HepG2 (cell line): ENCODE data around the gene PAK1IP1. TPM values are rescaled to one million over a fixed set of nuclear protein-coding genes. Genes with fewer than 3 reads are reported as not detected.
A peak's percentile ranks its signal among the peaks of the same experiment; 100 is the strongest.

Experiments used
- ATAC-seq: fragments of 200-7000 bp; cut with Tn5 transposase; 3 replicates; pipeline ENCODE4 v1.9.1; 2020; ENCODE audit warnings: mild to moderate bottlenecking, moderate library complexity
- BruUV-seq: library from RNA; stranded (reverse); fragments of 400-500 nt; replicated peaks from 2 replicates; lab custom pipeline; 2021; lab: Mats Ljungman, UMichigan
- CTCF ChIA-PET: fragments of 300-600 bp; formaldehyde crosslinking; extraction: SDS; loops from one replicate; lab custom pipeline; 2021; ENCODE audit warnings: low total read pairs, inconsistent platforms, low intra/inter-chr PET ratio; lab: Yijun Ruan, JAX
- POLR2A ChIA-PET: fragments of 350-600 bp; sonication (Branson Sonifier 250); formaldehyde crosslinking; loops from one replicate; lab custom pipeline; 2020; ENCODE audit warnings: antibody characterized with exemption, inconsistent platforms; lab: Yijun Ruan, JAX
- DNase-seq: peaks from one replicate; pipeline ENCODE4 v3.0.0-alpha.2; 2015; ENCODE audit warnings: low spot score
- FAIRE-seq: peaks from 3 replicates; lab custom pipeline; 2011; peaks lifted over from hg19 to GRCh38; lab: Jason Lieb, UNC
- H2AFZ ChIP-seq: one replicate; pipeline ENCODE4 v1.6.1; 2011; ENCODE audit warnings: low read length, inconsistent platforms
- H3K27ac ChIP-seq: fragments of 300-600 bp; 3 replicates; pipeline ENCODE4 v1.8.0; 2011; ENCODE audit warnings: mixed run types, mild to moderate bottlenecking, mixed read lengths, low read length, inconsistent platforms; ENCODE audit not compliant: insufficient read depth; ENCODE audit errors: extremely low read length
- H3K27me3 ChIP-seq, 2 experiments: fragments of 200-600 bp in 1 of 2; 2 replicates in 1 of 2; 3 replicates in 1 of 2; pipeline versions ENCODE4 v1.6.0 to v1.8.0; 2011; ENCODE audit warnings: low read length in 2 of 2, mild to moderate bottlenecking in 2 of 2, moderate library complexity in 2 of 2, inconsistent platforms in 1 of 2; ENCODE audit not compliant: insufficient read depth in 2 of 2, control insufficient read depth in 1 of 2
- H3K36me3 ChIP-seq, 2 experiments: fragments of 200-600 bp in 1 of 2; replicated peaks in 1 of 2; 2 replicates in 1 of 2; 3 replicates in 1 of 2; pipeline versions ENCODE4 v1.5.1 to v1.8.0; 2011; ENCODE audit warnings: low read length in 2 of 2, inconsistent platforms in 1 of 2; ENCODE audit not compliant: insufficient read depth in 2 of 2, control insufficient read depth in 1 of 2
- H3K4me1 ChIP-seq: 2 replicates; pipeline ENCODE4 v1.5.1; 2012; ENCODE audit warnings: low read length, inconsistent platforms; ENCODE audit not compliant: insufficient read depth
- H3K4me2 ChIP-seq: 2 replicates; pipeline ENCODE4 v1.6.0; 2011; ENCODE audit warnings: low read depth, low read length, inconsistent platforms
- H3K4me3 ChIP-seq, 3 experiments: fragments of 200-600 bp in 1 of 3; sonication (generic), shearing (Covaris generic) in 1 of 3; replicated peaks in 1 of 3; 2 replicates each; pipeline ENCODE4 v1.5.1; 2011 to 2016; ENCODE audit warnings: low read length in 3 of 3, inconsistent platforms in 2 of 3, low read depth in 2 of 3, mild to moderate bottlenecking in 2 of 3, control low read depth in 1 of 3, mixed read lengths in 1 of 3; ENCODE audit not compliant: insufficient read depth in 1 of 3
- H3K79me2 ChIP-seq: one replicate; pipeline ENCODE4 v1.6.1; 2011; ENCODE audit warnings: low read length, inconsistent platforms; ENCODE audit not compliant: insufficient read depth
- H3K9ac ChIP-seq: 2 replicates; pipeline ENCODE4 v1.6.0; 2011; ENCODE audit warnings: mild to moderate bottlenecking, low read depth, low read length, inconsistent platforms; ENCODE audit not compliant: insufficient read depth
- H3K9me3 ChIP-seq: 2 replicates; pipeline ENCODE4 v1.5.1; 2012; ENCODE audit warnings: mild to moderate bottlenecking, low read length
- H4K20me1 ChIP-seq: 2 replicates; pipeline ENCODE4 v1.6.0; 2011; ENCODE audit warnings: inconsistent platforms, mild to moderate bottlenecking, low read length, moderate library complexity; ENCODE audit not compliant: insufficient read depth
- RBFOX2 ChIP-seq: fragments of 200-400 bp; formaldehyde crosslinking; IDR thresholded peaks from 2 replicates; pipeline ENCODE4 v1.6.1; 2017; ENCODE audit warnings: low read depth, mild to moderate bottlenecking, low read length
- ZNF546 ChIP-seq: sonication (generic); formaldehyde crosslinking; conservative IDR thresholded peaks from 2 replicates; pipeline ENCODE4 v1.8.1; 2023; ENCODE audit warnings: mild to moderate bottlenecking, missing genetic modification reagents
- ZNF570 ChIP-seq: sonication (generic); formaldehyde crosslinking; IDR thresholded peaks from 2 replicates; pipeline ENCODE4 v1.4.0; 2020; ENCODE audit warnings: mild to moderate bottlenecking, missing genetic modification reagents, borderline replicate concordance
- WGBS: methylation state at CpG from one replicate; pipeline ENCODE4 v1.1.6; 2017; ENCODE audit warnings: low lambda C conversion rate; 5-methylcytosine and 5-hydroxymethylcytosine counted together
- in situ Hi-C: cut with HindIII; loops from 2 replicates; pipeline ENCODE4 v1.10.0; 2017; ENCODE audit warnings: low pct_unique_long_range_greater_than_20kb; ENCODE audit not compliant: extremely low pct_ligation_motif_present
- intact Hi-C: fragments of 100-400 bp; cut with micrococcal nuclease; formaldehyde crosslinking; loops from one replicate; pipeline ENCODE4 v1.10.0; 2022; ENCODE audit not compliant: unreplicated experiment
- polyA plus RNA-seq, 8 experiments: library from polyadenylated mRNA; depleted of rRNA in 3 of 8; stranded (reverse) in 7 of 8; unstranded in 1 of 8; fragments of >200 nt; fragmentation: Illumina TruSeq in 4 of 8; extraction: Trizol in 4 of 8; gene quantifications; 2 replicates each; pipeline versions ENCODE4 v1.2.1 to v1.2.3, GENCODE V29; 2011 to 2016; ENCODE audit warnings: low read depth in 4 of 8, missing spikeins in 1 of 8, mixed read lengths in 1 of 8; ENCODE audit not compliant: insufficient read depth in 1 of 8
- total RNA-seq, 5 experiments: library from RNA; depleted of rRNA; stranded (reverse); fragments of >200 nt; fragmentation: Illumina TruSeq; extraction: Trizol; gene quantifications; 2 replicates each; pipeline ENCODE4 v1.2.3, GENCODE V29; 2016; ENCODE audit warnings: low read depth in 1 of 5
- TF ChIP-seq, protein P1 (sequence below): sonication (generic); formaldehyde crosslinking; IDR thresholded peaks from 2 replicates; pipeline ENCODE4 v1.4.0; 2020; ENCODE audit warnings: missing genetic modification reagents, mild to moderate bottlenecking, borderline replicate concordance
- TF ChIP-seq, protein P2 (sequence below): sonication (generic); formaldehyde crosslinking; IDR thresholded peaks from 2 replicates; pipeline ENCODE4 v1.5.1; 2020; ENCODE audit warnings: mild to moderate bottlenecking, missing genetic modification reagents, moderate library complexity
- TF ChIP-seq, protein P3 (sequence below): sonication (generic); formaldehyde crosslinking; conservative IDR thresholded peaks from 2 replicates; pipeline ENCODE4 v1.4.0; 2020; ENCODE audit warnings: mild to moderate bottlenecking, missing genetic modification reagents, moderate library complexity
- TF ChIP-seq, protein P4 (sequence below): sonication (generic); formaldehyde crosslinking; IDR thresholded peaks from 2 replicates; pipeline ENCODE4 v1.4.0; 2020; ENCODE audit warnings: mild to moderate bottlenecking, missing genetic modification reagents

The PAK1IP1 gene
- total and polyA plus RNA-seq, 2 of the 13 experiments (the other 11 are each of a cell fraction or from before 2014, with no cell fraction given), result 23.4 to 66.2 TPM

DNA sequence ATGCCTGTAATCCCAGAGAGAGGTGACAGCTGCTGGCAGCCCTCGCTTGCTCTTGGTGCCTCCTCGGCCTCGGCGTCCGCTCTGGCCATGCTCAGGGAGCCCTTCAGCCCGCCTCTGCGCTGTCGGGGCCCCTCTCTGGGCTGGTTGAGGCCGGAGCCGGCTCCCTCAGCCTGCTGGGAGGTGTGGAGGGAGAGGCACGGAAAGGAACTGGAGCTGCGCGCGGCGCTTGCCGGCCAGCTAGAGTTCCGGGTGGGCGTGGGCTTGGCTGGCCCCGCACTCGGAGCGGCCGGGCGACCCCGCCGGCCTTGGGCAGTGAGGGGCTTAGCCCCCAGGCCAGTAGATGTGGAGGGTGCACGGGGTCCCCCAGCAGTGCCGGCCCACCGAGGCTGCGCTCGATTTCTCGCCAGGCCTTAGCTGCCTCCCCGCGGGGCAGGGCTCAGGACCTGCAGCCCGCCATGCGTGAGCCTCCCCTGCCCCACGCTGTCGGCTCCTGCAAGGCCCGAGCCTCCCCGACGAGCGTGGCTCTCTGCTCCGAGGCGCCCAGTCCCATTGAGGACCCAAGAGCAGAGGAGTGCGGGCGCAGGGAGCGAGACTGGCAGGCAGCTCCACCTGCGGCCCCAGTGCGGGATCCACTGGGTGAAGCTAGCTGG, 34.9 kb upstream of the PAK1IP1 start:
- no peak overlapping the region for H3K4me2 ChIP-seq
- no peaks in the 10 kb centered on the region for H3K9me3 ChIP-seq
- H3K36me3 ChIP-seq, result no peaks in the 10 kb centered on the region
- 0 out of 2 replicates have a peak, but pooled peaks cover 6% of the 10 kb centered on the region for H3K4me1 ChIP-seq
- H3K27ac ChIP-seq, result no peak overlapping the region
- no peak overlapping the region for H3K9ac ChIP-seq
- no peak overlapping the region for H2AFZ ChIP-seq
- ATAC-seq (peak; percentile 34; the same call in 2 of the 3 replicates), DNase-seq (no peak), FAIRE-seq (no peak)
- no peaks in the 10 kb centered on the region for H3K79me2 ChIP-seq
- no TSS peak for BruUV-seq
- intact Hi-C loops, result loop anchor here (5.0 kb wide), 1 partner anchor 1792 kb away; no protein-coding TSS in a partner anchor
- TF ChIP-seq RBFOX2, result no peak
- TF ChIP-seq ZNF546, result no peak
- TF ChIP-seq, protein P1, sequence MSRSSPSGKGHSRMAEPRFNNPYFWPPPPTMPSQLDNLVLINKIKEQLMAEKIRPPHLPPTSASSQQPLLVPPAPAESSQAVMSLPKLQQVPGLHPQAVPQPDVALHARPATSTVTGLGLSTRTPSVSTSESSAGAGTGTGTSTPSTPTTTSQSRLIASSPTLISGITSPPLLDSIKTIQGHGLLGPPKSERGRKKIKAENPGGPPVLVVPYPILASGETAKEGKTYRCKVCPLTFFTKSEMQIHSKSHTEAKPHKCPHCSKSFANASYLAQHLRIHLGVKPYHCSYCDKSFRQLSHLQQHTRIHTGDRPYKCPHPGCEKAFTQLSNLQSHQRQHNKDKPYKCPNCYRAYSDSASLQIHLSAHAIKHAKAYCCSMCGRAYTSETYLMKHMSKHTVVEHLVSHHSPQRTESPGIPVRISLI (CRISPR knock-in tag), result no peak
- TF ChIP-seq, protein P2, sequence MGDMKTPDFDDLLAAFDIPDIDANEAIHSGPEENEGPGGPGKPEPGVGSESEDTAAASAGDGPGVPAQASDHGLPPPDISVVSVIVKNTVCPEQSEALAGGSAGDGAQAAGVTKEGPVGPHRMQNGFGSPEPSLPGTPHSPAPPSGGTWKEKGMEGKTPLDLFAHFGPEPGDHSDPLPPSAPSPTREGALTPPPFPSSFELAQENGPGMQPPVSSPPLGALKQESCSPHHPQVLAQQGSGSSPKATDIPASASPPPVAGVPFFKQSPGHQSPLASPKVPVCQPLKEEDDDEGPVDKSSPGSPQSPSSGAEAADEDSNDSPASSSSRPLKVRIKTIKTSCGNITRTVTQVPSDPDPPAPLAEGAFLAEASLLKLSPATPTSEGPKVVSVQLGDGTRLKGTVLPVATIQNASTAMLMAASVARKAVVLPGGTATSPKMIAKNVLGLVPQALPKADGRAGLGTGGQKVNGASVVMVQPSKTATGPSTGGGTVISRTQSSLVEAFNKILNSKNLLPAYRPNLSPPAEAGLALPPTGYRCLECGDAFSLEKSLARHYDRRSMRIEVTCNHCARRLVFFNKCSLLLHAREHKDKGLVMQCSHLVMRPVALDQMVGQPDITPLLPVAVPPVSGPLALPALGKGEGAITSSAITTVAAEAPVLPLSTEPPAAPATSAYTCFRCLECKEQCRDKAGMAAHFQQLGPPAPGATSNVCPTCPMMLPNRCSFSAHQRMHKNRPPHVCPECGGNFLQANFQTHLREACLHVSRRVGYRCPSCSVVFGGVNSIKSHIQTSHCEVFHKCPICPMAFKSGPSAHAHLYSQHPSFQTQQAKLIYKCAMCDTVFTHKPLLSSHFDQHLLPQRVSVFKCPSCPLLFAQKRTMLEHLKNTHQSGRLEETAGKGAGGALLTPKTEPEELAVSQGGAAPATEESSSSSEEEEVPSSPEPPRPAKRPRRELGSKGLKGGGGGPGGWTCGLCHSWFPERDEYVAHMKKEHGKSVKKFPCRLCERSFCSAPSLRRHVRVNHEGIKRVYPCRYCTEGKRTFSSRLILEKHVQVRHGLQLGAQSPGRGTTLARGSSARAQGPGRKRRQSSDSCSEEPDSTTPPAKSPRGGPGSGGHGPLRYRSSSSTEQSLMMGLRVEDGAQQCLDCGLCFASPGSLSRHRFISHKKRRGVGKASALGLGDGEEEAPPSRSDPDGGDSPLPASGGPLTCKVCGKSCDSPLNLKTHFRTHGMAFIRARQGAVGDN (CRISPR knock-in tag), result 0 out of 2 replicates have a peak, but pooled peaks have one; percentile 19
- TF ChIP-seq ZNF570 (CRISPR knock-in tag), result no peak
- TF ChIP-seq, protein P3, sequence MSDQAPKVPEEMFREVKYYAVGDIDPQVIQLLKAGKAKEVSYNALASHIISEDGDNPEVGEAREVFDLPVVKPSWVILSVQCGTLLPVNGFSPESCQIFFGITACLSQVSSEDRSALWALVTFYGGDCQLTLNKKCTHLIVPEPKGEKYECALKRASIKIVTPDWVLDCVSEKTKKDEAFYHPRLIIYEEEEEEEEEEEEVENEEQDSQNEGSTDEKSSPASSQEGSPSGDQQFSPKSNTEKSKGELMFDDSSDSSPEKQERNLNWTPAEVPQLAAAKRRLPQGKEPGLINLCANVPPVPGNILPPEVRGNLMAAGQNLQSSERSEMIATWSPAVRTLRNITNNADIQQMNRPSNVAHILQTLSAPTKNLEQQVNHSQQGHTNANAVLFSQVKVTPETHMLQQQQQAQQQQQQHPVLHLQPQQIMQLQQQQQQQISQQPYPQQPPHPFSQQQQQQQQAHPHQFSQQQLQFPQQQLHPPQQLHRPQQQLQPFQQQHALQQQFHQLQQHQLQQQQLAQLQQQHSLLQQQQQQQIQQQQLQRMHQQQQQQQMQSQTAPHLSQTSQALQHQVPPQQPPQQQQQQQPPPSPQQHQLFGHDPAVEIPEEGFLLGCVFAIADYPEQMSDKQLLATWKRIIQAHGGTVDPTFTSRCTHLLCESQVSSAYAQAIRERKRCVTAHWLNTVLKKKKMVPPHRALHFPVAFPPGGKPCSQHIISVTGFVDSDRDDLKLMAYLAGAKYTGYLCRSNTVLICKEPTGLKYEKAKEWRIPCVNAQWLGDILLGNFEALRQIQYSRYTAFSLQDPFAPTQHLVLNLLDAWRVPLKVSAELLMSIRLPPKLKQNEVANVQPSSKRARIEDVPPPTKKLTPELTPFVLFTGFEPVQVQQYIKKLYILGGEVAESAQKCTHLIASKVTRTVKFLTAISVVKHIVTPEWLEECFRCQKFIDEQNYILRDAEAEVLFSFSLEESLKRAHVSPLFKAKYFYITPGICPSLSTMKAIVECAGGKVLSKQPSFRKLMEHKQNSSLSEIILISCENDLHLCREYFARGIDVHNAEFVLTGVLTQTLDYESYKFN (CRISPR knock-in tag), result no peak
- TF ChIP-seq, protein P4, sequence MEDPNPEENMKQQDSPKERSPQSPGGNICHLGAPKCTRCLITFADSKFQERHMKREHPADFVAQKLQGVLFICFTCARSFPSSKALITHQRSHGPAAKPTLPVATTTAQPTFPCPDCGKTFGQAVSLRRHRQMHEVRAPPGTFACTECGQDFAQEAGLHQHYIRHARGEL (CRISPR knock-in tag), result no peak
- H4K20me1 ChIP-seq, result no peaks in the 10 kb centered on the region
- ChIA-PET POLR2A (interaction anchor here (1.0 to 1.5 kb wide), 4 partner anchors 35 to 181 kb away, joined by 3 to 5 read pairs (median 4); partner anchors contain the start of genes PAK1IP1 and TMEM14B), CTCF (no interaction called here)
- H3K4me3 ChIP-seq, result no peak overlapping the region
- 75% methylated on average over 28 of the region's 48 CpGs for WGBS
- H3K27me3 ChIP-seq, result peaks cover 0 to 12% of the 10 kb centered on the region in 2 experiments; a peak in 3 of 5 replicates
- in situ Hi-C loops, result no loop called here
